ENCODE data around the gene BLOC1S4.
A peak's percentile ranks its signal among the peaks of the same experiment; 100 is the strongest.
"Not testable (repeated sequence)": the region's sequence is repeated elsewhere in the genome, so short reads cannot be mapped to it uniquely, and the experiment has no call there.

BLOC1S4 gene

DNA sequence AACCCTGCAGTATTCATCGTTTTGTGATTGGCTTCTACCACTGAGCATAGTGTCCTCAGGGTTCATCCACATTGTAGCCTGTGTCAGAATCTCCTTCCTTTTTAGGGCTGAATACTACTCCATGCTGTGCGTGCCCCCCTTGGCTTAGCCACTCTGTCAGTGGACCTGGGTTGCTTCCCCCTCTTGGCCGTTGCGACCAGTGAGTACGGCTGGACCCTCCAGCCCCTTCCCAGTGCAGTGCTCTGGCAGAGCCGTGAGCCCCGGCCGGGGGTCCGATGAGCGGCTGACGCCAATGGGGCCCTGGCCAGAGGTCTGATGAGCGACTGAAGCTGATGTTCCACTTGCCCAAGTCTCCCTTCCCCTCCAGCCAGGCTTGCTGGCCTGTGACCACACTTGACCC is 6.9 kb downstream of the BLOC1S4 start:
- H4K91ac ChIP-seq (ENCODE audit: low read depth, low read length, poor library complexity), result no peak overlapping the region
- no peak overlapping the region for H3K27ac ChIP-seq (replicated peaks; ENCODE audit: low read length)
- H2AK5ac ChIP-seq (ENCODE audit: low read depth, low read length), result no peak overlapping the region
- H3K23ac ChIP-seq (ENCODE audit: low read depth, low read length, poor library complexity), result no peak overlapping the region
- no peak for DNase-seq (ENCODE audit: low spot score)
- no peak overlapping the region for H4K8ac ChIP-seq (ENCODE audit: low read depth, low read length)
- H3K4me1 ChIP-seq (ENCODE audit: control insufficient read depth in 2 of 2, insufficient read depth in 1 of 2, low read depth in 1 of 2, low read length in 2 of 2), result peaks cover 12 to 29% of the 10 kb centered on the region in 2 donors
- no peak overlapping the region for H3K14ac ChIP-seq (ENCODE audit: low read length)
- H3K27me3 ChIP-seq (ENCODE audit: control insufficient read depth in 3 of 3, insufficient read depth in 3 of 3, low read depth in 1 of 3, low read length in 3 of 3), result peaks cover 0 to 3% (median 0%) of the 10 kb centered on the region in 3 experiments
- H3K18ac ChIP-seq (ENCODE audit: low read length), result no peak overlapping the region
- no peak overlapping the region for H2BK15ac ChIP-seq (ENCODE audit: low read length)
- no peak overlapping the region for H3K4ac ChIP-seq (ENCODE audit: low read length)
- H3K36me3 ChIP-seq (replicated peaks in 1 of 2; ENCODE audit: control insufficient read depth in 2 of 2, insufficient read depth in 2 of 2, low read length in 2 of 2), result peaks cover 0 to 6% of the 10 kb centered on the region in 2 donors
- no peak overlapping the region for H3K4me3 ChIP-seq (ENCODE audit: low read length in 2 of 2)
- WGBS, 2 donors (ENCODE audit: extremely low coverage in 2 of 2, insufficient read length in 2 of 2, insufficient replicate concordance in 1 of 2), result no CpG with 5 or more reads among the region's 12 CpGs
- peaks cover 3% of the 10 kb centered on the region for H3K79me1 ChIP-seq (ENCODE audit: low read depth, low read length)
- no peak overlapping the region for H3K9ac ChIP-seq (ENCODE audit: low read depth, low read length, poor library complexity)
- no peak overlapping the region for H2BK5ac ChIP-seq (ENCODE audit: low read length)
- peaks cover 0 to 3% of the 10 kb centered on the region in 2 donors for H3K9me3 ChIP-seq (replicated peaks in 1 of 2; ENCODE audit: control insufficient read depth in 2 of 2, insufficient read depth in 1 of 2, low read depth in 1 of 2, low read length in 2 of 2)
- H2AFZ ChIP-seq (ENCODE audit: low read length), result no peak overlapping the region
- H2BK12ac ChIP-seq (ENCODE audit: low read length), result no peak overlapping the region
- no peak overlapping the region for H3K4me2 ChIP-seq (ENCODE audit: insufficient read depth, low read length, poor library complexity, severe bottlenecking)
- H2BK120ac ChIP-seq (ENCODE audit: low read depth, low read length), result no peak overlapping the region

DNA sequence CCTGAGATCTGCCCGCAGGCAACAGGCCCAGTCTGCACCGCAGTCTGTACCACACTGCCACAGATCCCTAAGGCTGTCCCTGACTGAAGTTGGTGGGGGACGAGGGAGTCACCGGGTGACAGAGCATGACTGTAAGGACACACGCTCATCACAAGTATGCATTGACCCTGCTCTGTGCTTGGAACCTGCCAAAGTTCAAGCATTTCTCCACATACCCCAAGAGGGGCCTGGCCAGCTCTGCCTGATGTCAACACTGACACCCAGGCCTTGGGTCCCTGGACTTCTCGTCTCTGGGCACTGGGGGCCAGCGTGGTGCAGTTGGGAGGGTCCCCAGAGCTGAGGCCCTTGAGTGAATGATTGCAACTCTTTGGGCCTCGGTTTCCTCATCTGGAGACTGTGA is 7.9 kb downstream of the BLOC1S4 start:
- DNase-seq (ENCODE audit: low spot score), result no peak
- peaks cover 0 to 3% of the 10 kb centered on the region in 2 donors for H3K9me3 ChIP-seq (replicated peaks in 1 of 2; ENCODE audit: control insufficient read depth in 2 of 2, insufficient read depth in 1 of 2, low read depth in 1 of 2, low read length in 2 of 2)
- H3K27ac ChIP-seq (replicated peaks; ENCODE audit: low read length), result no peak overlapping the region
- H3K4me1 ChIP-seq (ENCODE audit: control insufficient read depth in 2 of 2, insufficient read depth in 1 of 2, low read depth in 1 of 2, low read length in 2 of 2), result peaks cover 15 to 38% of the 10 kb centered on the region in 2 donors
- peaks cover 3% of the 10 kb centered on the region for H3K79me1 ChIP-seq (ENCODE audit: low read depth, low read length)
- no peak overlapping the region for H3K23ac ChIP-seq (ENCODE audit: low read depth, low read length, poor library complexity)
- H3K36me3 ChIP-seq (replicated peaks in 1 of 2; ENCODE audit: control insufficient read depth in 2 of 2, insufficient read depth in 2 of 2, low read length in 2 of 2), result no peaks in the 10 kb centered on the region
- H3K18ac ChIP-seq (ENCODE audit: low read length), result no peak overlapping the region
- peaks cover 0 to 3% (median 0%) of the 10 kb centered on the region in 3 experiments for H3K27me3 ChIP-seq (ENCODE audit: control insufficient read depth in 3 of 3, insufficient read depth in 3 of 3, low read depth in 1 of 3, low read length in 3 of 3)
- H2BK5ac ChIP-seq (ENCODE audit: low read length), result peak overlapping the region; percentile 28
- H2BK120ac ChIP-seq (ENCODE audit: low read depth, low read length), result no peak overlapping the region
- peak overlapping the region; percentile 38 for H2AK5ac ChIP-seq (ENCODE audit: low read depth, low read length)
- H2AFZ ChIP-seq (ENCODE audit: low read length), result no peak overlapping the region
- H3K4me3 ChIP-seq (ENCODE audit: low read length in 2 of 2), result no peak overlapping the region
- no peak overlapping the region for H4K8ac ChIP-seq (ENCODE audit: low read depth, low read length)
- H2BK15ac ChIP-seq (ENCODE audit: low read length), result no peak overlapping the region
- H3K9ac ChIP-seq (ENCODE audit: low read depth, low read length, poor library complexity), result no peak overlapping the region
- H3K14ac ChIP-seq (ENCODE audit: low read length), result no peak overlapping the region
- H3K4ac ChIP-seq (ENCODE audit: low read length), result no peak overlapping the region
- no CpG with 5 or more reads among the region's 8 CpGs for WGBS, 2 donors (ENCODE audit: extremely low coverage in 2 of 2, insufficient read length in 2 of 2, insufficient replicate concordance in 1 of 2)
- H2BK12ac ChIP-seq (ENCODE audit: low read length), result no peak overlapping the region
- no peak overlapping the region for H3K4me2 ChIP-seq (ENCODE audit: insufficient read depth, low read length, poor library complexity, severe bottlenecking)
- H4K91ac ChIP-seq (ENCODE audit: low read depth, low read length, poor library complexity), result no peak overlapping the region

DNA sequence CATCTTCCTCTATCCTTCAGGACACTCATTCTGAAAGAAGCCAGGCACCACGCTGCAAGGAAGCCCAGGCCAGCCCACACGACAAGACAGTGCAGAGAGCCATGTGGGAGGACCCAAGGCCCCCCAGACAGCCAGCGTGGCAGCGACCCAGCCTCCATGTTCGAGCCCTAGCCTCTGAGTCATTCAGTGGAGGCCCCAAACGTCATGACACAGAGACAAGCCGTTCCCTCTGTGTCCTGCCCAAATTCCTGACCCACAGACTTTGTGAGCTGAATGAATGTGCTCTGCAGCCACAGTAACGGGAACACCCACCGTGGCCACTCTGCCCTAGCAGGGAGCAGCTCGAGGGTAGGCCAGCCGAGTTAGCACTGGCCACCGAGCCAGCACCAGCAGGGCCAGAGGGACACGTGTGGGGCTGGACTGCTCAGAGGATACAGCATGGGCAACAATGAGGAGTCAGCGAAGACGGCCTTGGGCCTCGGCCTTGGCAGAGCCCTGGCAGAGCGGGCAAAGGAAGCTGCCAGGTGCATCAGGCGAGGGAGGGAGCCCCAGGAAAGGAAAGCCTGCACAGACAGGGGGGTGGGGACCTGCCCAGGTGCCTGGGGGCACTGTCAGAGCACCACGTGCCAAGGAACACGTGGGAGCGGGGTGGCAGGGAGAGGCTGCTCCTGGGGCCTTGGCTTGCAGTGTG is 8.6 kb downstream of the BLOC1S4 start:
- DNase-seq (ENCODE audit: low spot score), result no peak
- no peak overlapping the region for H3K27ac ChIP-seq (replicated peaks; ENCODE audit: low read length)
- no peak overlapping the region for H3K4me2 ChIP-seq (ENCODE audit: insufficient read depth, low read length, poor library complexity, severe bottlenecking)
- H2AK5ac ChIP-seq (ENCODE audit: low read depth, low read length), result peak overlapping the region; percentile 24
- peaks cover 0 to 3% of the 10 kb centered on the region in 2 donors for H3K9me3 ChIP-seq (replicated peaks in 1 of 2; ENCODE audit: control insufficient read depth in 2 of 2, insufficient read depth in 1 of 2, low read depth in 1 of 2, low read length in 2 of 2)
- peaks cover 15 to 38% of the 10 kb centered on the region in 2 donors for H3K4me1 ChIP-seq (ENCODE audit: control insufficient read depth in 2 of 2, insufficient read depth in 1 of 2, low read depth in 1 of 2, low read length in 2 of 2)
- H3K14ac ChIP-seq (ENCODE audit: low read length), result no peak overlapping the region
- H3K4me3 ChIP-seq (ENCODE audit: low read length in 2 of 2), result no peak overlapping the region
- H2BK15ac ChIP-seq (ENCODE audit: low read length), result peak overlapping the region; percentile 83
- H2AFZ ChIP-seq (ENCODE audit: low read length), result peak overlapping the region; percentile 71
- H4K8ac ChIP-seq (ENCODE audit: low read depth, low read length), result no peak overlapping the region
- WGBS, 2 donors (ENCODE audit: extremely low coverage in 2 of 2, insufficient read length in 2 of 2, insufficient replicate concordance in 1 of 2), result no CpG with 5 or more reads among the region's 21 CpGs
- H4K91ac ChIP-seq (ENCODE audit: low read depth, low read length, poor library complexity), result no peak overlapping the region
- H3K18ac ChIP-seq (ENCODE audit: low read length), result peak overlapping the region; percentile 78
- H3K4ac ChIP-seq (ENCODE audit: low read length), result no peak overlapping the region
- no peak overlapping the region for H3K9ac ChIP-seq (ENCODE audit: low read depth, low read length, poor library complexity)
- peak overlapping the region; percentile 29 for H2BK5ac ChIP-seq (ENCODE audit: low read length)
- H3K23ac ChIP-seq (ENCODE audit: low read depth, low read length, poor library complexity), result no peak overlapping the region
- no peaks in the 10 kb centered on the region for H3K36me3 ChIP-seq (replicated peaks in 1 of 2; ENCODE audit: control insufficient read depth in 2 of 2, insufficient read depth in 2 of 2, low read length in 2 of 2)
- peaks cover 3% of the 10 kb centered on the region for H3K79me1 ChIP-seq (ENCODE audit: low read depth, low read length)
- H2BK120ac ChIP-seq (ENCODE audit: low read depth, low read length), result no peak overlapping the region
- no peak overlapping the region for H2BK12ac ChIP-seq (ENCODE audit: low read length)
- peaks cover 0 to 3% (median 0%) of the 10 kb centered on the region in 3 experiments for H3K27me3 ChIP-seq (ENCODE audit: control insufficient read depth in 3 of 3, insufficient read depth in 3 of 3, low read depth in 1 of 3, low read length in 3 of 3)

DNA sequence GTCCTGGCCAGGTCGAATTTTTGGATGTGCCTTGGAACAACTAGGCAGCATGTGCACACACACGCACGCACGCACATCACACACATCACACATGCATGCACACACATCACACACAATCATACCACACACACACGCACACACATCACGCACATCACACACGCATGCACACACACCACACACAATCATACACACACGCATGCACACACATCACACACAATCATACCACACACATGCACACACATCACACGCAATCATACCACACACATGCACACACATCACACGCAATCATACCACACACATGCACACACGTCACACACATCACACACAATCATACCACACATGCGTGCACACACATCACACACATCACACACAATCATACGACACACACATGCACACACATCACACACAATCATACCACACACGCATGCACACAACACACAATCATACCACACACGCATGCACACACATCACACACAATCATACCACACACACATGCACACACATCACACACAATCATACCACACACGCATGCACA is 9.5 kb downstream of the BLOC1S4 start:
- H3K27me3 ChIP-seq (ENCODE audit: control insufficient read depth in 3 of 3, insufficient read depth in 3 of 3, low read depth in 1 of 3, low read length in 3 of 3); H2BK15ac ChIP-seq (ENCODE audit: low read length); H3K79me1 ChIP-seq (ENCODE audit: low read depth, low read length); H3K4me2 ChIP-seq (ENCODE audit: insufficient read depth, low read length, poor library complexity, severe bottlenecking); H3K36me3 ChIP-seq (replicated peaks in 1 of 2; ENCODE audit: control insufficient read depth in 2 of 2, insufficient read depth in 2 of 2, low read length in 2 of 2); H4K8ac ChIP-seq (ENCODE audit: low read depth, low read length); H2AK5ac ChIP-seq (ENCODE audit: low read depth, low read length); H3K9me3 ChIP-seq (replicated peaks in 1 of 2; ENCODE audit: control insufficient read depth in 2 of 2, insufficient read depth in 1 of 2, low read depth in 1 of 2, low read length in 2 of 2); DNase-seq (ENCODE audit: low spot score); H3K27ac ChIP-seq (replicated peaks; ENCODE audit: low read length); H2BK120ac ChIP-seq (ENCODE audit: low read depth, low read length); H2BK5ac ChIP-seq (ENCODE audit: low read length): not testable (repeated sequence)
- Histone ChIP-seq H2AFZ (ENCODE audit: low read length) (peak overlapping the region; percentile 71), H3K23ac (ENCODE audit: low read depth, low read length, poor library complexity) (peak overlapping the region; percentile 50), H2BK12ac (ENCODE audit: low read length) (peak overlapping the region; percentile 60), H3K4me3 (ENCODE audit: low read length in 2 of 2) (peak overlapping the region in 1 of 2 donors; percentile 66), H3K4ac (ENCODE audit: low read length) (peak overlapping the region; percentile 58), H4K91ac (ENCODE audit: low read depth, low read length, poor library complexity) (peak overlapping the region; percentile 19), H3K9ac (ENCODE audit: low read depth, low read length, poor library complexity) (peak overlapping the region; percentile 17), H3K4me1 (ENCODE audit: control insufficient read depth in 2 of 2, insufficient read depth in 1 of 2, low read depth in 1 of 2, low read length in 2 of 2) (peaks cover 15 to 36% of the 10 kb centered on the region in 2 donors), H3K14ac (ENCODE audit: low read length) (peak overlapping the region; percentile 64), H3K18ac (ENCODE audit: low read length) (peak overlapping the region; percentile 45)
- WGBS, 2 donors (ENCODE audit: extremely low coverage in 2 of 2, insufficient read length in 2 of 2, insufficient replicate concordance in 1 of 2), result 100% methylated on average over 11 of the region's 16 CpGs; no CpG with 5 or more reads in 1 of the 2 donors

All from neuronal stem cell (in vitro differentiated cells).